Neural cell (in vitro differentiated cells): ENCODE data around the gene AHSG. TPM values are rescaled to one million over a fixed set of nuclear protein-coding genes. Genes with fewer than 3 reads are reported as not detected.
"Not testable (repeated sequence)": the region's sequence is repeated elsewhere in the genome, so short reads cannot be mapped to it uniquely, and the experiment has no call there.

ENCODE experiments used
- H2AFZ ChIP-seq: fragments of 200-600, 300-800 bp; sonication (generic), shearing (Covaris generic); 2 replicates; pipeline ENCODE4 v1.6.0; 2014; ENCODE audit warnings: low read depth, mild to moderate bottlenecking, antibody characterized with exemption, low read length, moderate library complexity
- H3F3A ChIP-seq: fragments of 200-600 bp; shearing (Covaris generic); 2 replicates; pipeline ENCODE4 v1.6.1; 2016; ENCODE audit warnings: mild to moderate bottlenecking, moderate library complexity, mixed read lengths, antibody characterized with exemption, low read length; ENCODE audit not compliant: insufficient read depth, poor library complexity, severe bottlenecking
- H3K27ac ChIP-seq: fragments of 200-600, 300-800 bp; sonication (generic), shearing (Covaris generic); 2 replicates; pipeline ENCODE4 v1.5.1; 2014; ENCODE audit warnings: mild to moderate bottlenecking, low read length, moderate library complexity
- H3K27me3 ChIP-seq: fragments of 300-800, 200-600 bp; sonication (generic), shearing (Covaris generic); 2 replicates; pipeline ENCODE4 v1.6.0; 2014; ENCODE audit warnings: mild to moderate bottlenecking, low read depth, low read length, moderate library complexity; ENCODE audit not compliant: insufficient read depth
- H3K36me3 ChIP-seq: fragments of 300-800, 200-600 bp; sonication (generic), shearing (Covaris generic); 2 replicates; pipeline ENCODE4 v1.5.1; 2014; ENCODE audit warnings: mild to moderate bottlenecking, antibody characterized with exemption, low read length, moderate library complexity; ENCODE audit not compliant: insufficient read depth
- H3K4me2 ChIP-seq: fragments of 300-800, 200-600 bp; sonication (generic), shearing (Covaris generic); 2 replicates; pipeline ENCODE4 v1.6.0; 2014; ENCODE audit warnings: mild to moderate bottlenecking, low read length
- H3K4me3 ChIP-seq: fragments of 300-800, 200-600 bp; sonication (generic), shearing (Covaris generic); 2 replicates; pipeline ENCODE4 v1.5.1; 2014; ENCODE audit warnings: mild to moderate bottlenecking, low read length, moderate library complexity
- H3K79me2 ChIP-seq: fragments of 200-600 bp; shearing (Covaris generic); replicated peaks from 2 replicates; pipeline ENCODE4 v1.6.0; 2014; ENCODE audit warnings: mild to moderate bottlenecking, low read length, moderate library complexity; ENCODE audit not compliant: insufficient read depth
- H3K9ac ChIP-seq: fragments of 300-800, 200-600 bp; sonication (generic), shearing (Covaris generic); 2 replicates; pipeline ENCODE4 v1.6.1; 2016; ENCODE audit warnings: mild to moderate bottlenecking, low read length, mixed read lengths
- H3K9me2 ChIP-seq: fragments of 200-600 bp; shearing (Covaris generic); 2 replicates; pipeline ENCODE4 v1.6.1; 2016; ENCODE audit warnings: mild to moderate bottlenecking, low read length, mixed read lengths; ENCODE audit not compliant: insufficient read depth
- H3K9me3 ChIP-seq: fragments of 200-600, 300-800 bp; sonication (generic), shearing (Covaris generic); 2 replicates; pipeline ENCODE4 v1.6.1; 2016; ENCODE audit warnings: mild to moderate bottlenecking, mixed run types, low read length, moderate library complexity, mixed read lengths
- H4K20me1 ChIP-seq: fragments of 200-600 bp; shearing (Covaris generic); 2 replicates; pipeline ENCODE4 v1.6.1; 2016; ENCODE audit warnings: mild to moderate bottlenecking, mixed run types; ENCODE audit not compliant: insufficient read depth
- EP300 ChIP-seq: fragments of 450-650 bp; conservative IDR thresholded peaks from 2 replicates; pipeline ENCODE4 v1.6.1; 2014; ENCODE audit warnings: antibody characterized with exemption, mild to moderate bottlenecking, moderate library complexity; ENCODE audit not compliant: poor library complexity, severe bottlenecking
- EZH2 ChIP-seq: fragments of 200-600, 300-800 bp; shearing (Covaris generic), sonication (generic); IDR thresholded peaks from 2 replicates; pipeline ENCODE4 v1.6.1; 2014; ENCODE audit warnings: antibody characterized with exemption, low read length, borderline replicate concordance, mild to moderate bottlenecking; ENCODE audit not compliant: insufficient read depth, poor library complexity, severe bottlenecking
- MXI1 ChIP-seq: fragments of 450-650 bp; conservative IDR thresholded peaks from 2 replicates; pipeline ENCODE4 v1.6.1; 2014; ENCODE audit warnings: antibody characterized with exemption, mild to moderate bottlenecking; ENCODE audit not compliant: poor library complexity, severe bottlenecking
- POLR2AphosphoS5 ChIP-seq: IDR thresholded peaks from 2 replicates; pipeline ENCODE4 v1.6.1; 2012
- RAD21 ChIP-seq: fragments of 450-650 bp; conservative IDR thresholded peaks from 2 replicates; pipeline ENCODE4 v1.6.1; 2014; ENCODE audit warnings: antibody characterized with exemption, mild to moderate bottlenecking, moderate library complexity
- SMC3 ChIP-seq: fragments of 450-650 bp; conservative IDR thresholded peaks from 2 replicates; pipeline ENCODE4 v1.6.1; 2014; ENCODE audit warnings: antibody characterized with exemption, mild to moderate bottlenecking, moderate library complexity; ENCODE audit not compliant: poor library complexity
- TAF1 ChIP-seq: IDR thresholded peaks from 2 replicates; pipeline ENCODE4 v1.6.1; 2012; ENCODE audit warnings: low read depth
- polyA plus RNA-seq: library from polyadenylated mRNA; depleted of rRNA; stranded (reverse); fragments of >200 nt; gene quantifications from 2 replicates; pipeline ENCODE4 v1.2.3, GENCODE V29; 2014
- TF ChIP-seq, protein P1 (sequence below): IDR thresholded peaks from 2 replicates; pipeline ENCODE4 v1.6.1; 2012; ENCODE audit warnings: borderline replicate concordance
- TF ChIP-seq, protein P2 (sequence below): fragments of 450-650 bp; IDR thresholded peaks from 2 replicates; pipeline ENCODE4 v1.5.1; 2014; ENCODE audit warnings: antibody characterized with exemption, mild to moderate bottlenecking, moderate library complexity; ENCODE audit not compliant: poor library complexity, severe bottlenecking

AHSG gene
- polyA plus RNA-seq, 1 donor from 2014 or later, result 0.40 TPM

DNA sequence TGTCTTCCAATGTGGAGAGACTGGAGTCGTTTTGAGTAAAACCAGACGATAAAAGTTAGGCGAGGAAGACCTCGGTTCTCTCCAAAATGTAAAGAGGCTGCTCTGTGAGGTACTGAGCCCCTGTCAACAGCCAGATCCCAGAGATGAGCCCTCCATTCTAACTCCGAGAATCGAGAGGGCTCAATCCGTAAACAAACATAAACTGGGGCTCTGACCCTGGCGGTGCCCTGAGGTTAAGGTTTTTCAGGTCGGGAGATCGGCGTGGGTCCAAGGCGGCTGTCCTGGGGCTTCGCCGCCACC is 46.1 kb upstream of the AHSG start:
- Histone ChIP-seq H3K27ac (peak overlapping the region; percentile 66), H3K4me3 (peak overlapping the region; percentile 88), H2AFZ (peak overlapping the region; percentile 84), H4K20me1 (no peaks in the 10 kb centered on the region), H3K9me3 (no peaks in the 10 kb centered on the region), H3K4me2 (peak overlapping the region; percentile 83), H3K27me3 (no peaks in the 10 kb centered on the region), H3K36me3 (no peaks in the 10 kb centered on the region), H3K79me2 (peaks cover 12% of the 10 kb centered on the region), H3K9me2 (no peaks in the 10 kb centered on the region), H3K9ac (peak overlapping the region; percentile 82), H3F3A (no peaks in the 10 kb centered on the region)
- TF ChIP-seq POLR2AphosphoS5, result no peak
- TF ChIP-seq, protein P1, sequence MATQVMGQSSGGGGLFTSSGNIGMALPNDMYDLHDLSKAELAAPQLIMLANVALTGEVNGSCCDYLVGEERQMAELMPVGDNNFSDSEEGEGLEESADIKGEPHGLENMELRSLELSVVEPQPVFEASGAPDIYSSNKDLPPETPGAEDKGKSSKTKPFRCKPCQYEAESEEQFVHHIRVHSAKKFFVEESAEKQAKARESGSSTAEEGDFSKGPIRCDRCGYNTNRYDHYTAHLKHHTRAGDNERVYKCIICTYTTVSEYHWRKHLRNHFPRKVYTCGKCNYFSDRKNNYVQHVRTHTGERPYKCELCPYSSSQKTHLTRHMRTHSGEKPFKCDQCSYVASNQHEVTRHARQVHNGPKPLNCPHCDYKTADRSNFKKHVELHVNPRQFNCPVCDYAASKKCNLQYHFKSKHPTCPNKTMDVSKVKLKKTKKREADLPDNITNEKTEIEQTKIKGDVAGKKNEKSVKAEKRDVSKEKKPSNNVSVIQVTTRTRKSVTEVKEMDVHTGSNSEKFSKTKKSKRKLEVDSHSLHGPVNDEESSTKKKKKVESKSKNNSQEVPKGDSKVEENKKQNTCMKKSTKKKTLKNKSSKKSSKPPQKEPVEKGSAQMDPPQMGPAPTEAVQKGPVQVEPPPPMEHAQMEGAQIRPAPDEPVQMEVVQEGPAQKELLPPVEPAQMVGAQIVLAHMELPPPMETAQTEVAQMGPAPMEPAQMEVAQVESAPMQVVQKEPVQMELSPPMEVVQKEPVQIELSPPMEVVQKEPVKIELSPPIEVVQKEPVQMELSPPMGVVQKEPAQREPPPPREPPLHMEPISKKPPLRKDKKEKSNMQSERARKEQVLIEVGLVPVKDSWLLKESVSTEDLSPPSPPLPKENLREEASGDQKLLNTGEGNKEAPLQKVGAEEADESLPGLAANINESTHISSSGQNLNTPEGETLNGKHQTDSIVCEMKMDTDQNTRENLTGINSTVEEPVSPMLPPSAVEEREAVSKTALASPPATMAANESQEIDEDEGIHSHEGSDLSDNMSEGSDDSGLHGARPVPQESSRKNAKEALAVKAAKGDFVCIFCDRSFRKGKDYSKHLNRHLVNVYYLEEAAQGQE, result no peak
- TF ChIP-seq, protein P2, sequence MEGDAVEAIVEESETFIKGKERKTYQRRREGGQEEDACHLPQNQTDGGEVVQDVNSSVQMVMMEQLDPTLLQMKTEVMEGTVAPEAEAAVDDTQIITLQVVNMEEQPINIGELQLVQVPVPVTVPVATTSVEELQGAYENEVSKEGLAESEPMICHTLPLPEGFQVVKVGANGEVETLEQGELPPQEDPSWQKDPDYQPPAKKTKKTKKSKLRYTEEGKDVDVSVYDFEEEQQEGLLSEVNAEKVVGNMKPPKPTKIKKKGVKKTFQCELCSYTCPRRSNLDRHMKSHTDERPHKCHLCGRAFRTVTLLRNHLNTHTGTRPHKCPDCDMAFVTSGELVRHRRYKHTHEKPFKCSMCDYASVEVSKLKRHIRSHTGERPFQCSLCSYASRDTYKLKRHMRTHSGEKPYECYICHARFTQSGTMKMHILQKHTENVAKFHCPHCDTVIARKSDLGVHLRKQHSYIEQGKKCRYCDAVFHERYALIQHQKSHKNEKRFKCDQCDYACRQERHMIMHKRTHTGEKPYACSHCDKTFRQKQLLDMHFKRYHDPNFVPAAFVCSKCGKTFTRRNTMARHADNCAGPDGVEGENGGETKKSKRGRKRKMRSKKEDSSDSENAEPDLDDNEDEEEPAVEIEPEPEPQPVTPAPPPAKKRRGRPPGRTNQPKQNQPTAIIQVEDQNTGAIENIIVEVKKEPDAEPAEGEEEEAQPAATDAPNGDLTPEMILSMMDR, result no peak
- TF ChIP-seq EZH2, result no peak
- TF ChIP-seq TAF1, result no peak
- no peak for TF ChIP-seq MXI1
- no peak for TF ChIP-seq SMC3
- TF ChIP-seq RAD21, result no peak
- no peak for TF ChIP-seq EP300

DNA sequence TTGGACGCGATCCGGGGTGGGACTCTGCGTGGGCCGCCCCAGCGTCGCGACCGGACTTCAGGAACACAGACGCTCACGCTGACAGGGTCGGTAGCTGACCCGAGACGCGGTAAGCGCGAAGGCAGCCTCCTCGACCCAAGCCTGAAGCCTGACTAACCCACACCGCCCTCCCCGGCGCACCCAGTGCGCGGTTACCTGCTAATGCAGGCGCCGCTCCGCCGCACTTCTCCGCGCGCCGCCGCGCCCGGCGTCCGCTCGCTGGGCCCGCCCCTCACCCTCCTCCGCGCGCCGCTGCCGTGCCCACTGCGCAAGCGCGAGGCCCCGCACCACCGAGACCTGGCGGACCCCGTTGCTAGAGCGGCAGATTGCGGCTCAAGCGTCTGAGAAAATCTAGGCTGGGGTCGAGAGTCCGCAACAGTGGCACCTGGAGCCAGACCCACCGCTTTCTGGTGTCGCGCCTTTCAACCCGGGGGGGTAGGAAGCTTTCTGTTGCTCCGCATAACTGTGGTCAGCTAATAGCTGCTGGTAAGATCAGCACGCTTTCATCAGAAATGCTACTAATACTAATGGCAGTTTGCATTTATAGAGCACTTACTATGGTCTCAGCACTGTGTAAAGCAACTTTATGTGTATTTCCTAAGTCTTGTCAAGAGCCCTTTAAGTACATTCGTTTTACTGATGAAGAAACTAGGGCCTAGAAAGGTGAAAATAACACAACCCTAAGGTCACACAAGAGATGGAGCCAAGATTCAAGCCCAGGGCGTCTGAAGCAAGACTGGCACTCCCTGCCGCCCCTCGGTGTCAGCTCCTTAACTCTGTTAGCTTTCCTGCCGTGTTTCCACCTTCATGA is 45.6 kb upstream of the AHSG start, which contains the start of gene TBCCD1:
TBCCD1 (minus strand) TSS at position 268 of the 850 bp plus-strand sequence. CDS start 3,010 bp downstream, outside the sequence.
- Histone ChIP-seq H3K79me2 (peaks cover 15% of the 10 kb centered on the region), H3K36me3 (no peaks in the 10 kb centered on the region), H3K4me2 (peak within 1 kb of the TSS; percentile 83), H3K4me3 (peak within 1 kb of the TSS; percentile 88), H2AFZ (peak within 1 kb of the TSS; percentile 84), H3K9ac (peak within 1 kb of the TSS; percentile 82), H4K20me1 (no peaks in the 10 kb centered on the region), H3K9me3 (no peaks in the 10 kb centered on the region), H3F3A (no peaks in the 10 kb centered on the region), H3K9me2 (no peaks in the 10 kb centered on the region), H3K27me3 (no peaks in the 10 kb centered on the region), H3K27ac (peak within 1 kb of the TSS; percentile 68)
- TF ChIP-seq SMC3 (peak; percentile 53), EP300 (peak; percentile 54), POLR2AphosphoS5 (peak; percentile 79), EZH2 (no peak), RAD21 (no peak), MXI1 (peak; percentile 79), TAF1 (peak; percentile 95)
- TF ChIP-seq, protein P1, result peak; percentile 79
- TF ChIP-seq, protein P2, result no peak

DNA sequence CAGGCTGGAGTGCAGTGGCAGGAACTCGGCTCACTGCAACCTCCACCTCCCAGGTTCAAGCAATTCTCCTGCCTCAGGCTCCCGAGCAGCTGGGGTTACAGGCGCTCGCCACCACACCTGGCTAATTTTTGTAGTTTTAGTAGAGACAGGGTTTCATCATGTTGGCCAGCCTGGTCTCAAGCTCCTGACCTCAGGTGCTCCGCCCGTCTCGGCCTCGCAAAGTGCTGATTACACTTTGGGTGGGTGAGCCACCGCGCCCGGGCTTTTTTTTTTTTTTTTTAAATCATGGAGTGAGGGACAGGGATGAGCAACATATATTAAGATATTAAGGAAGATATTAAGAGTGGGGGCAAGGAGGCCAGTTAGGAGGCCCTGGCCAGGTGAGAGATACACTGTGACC is 43.5 kb upstream of the AHSG start:
- H3F3A ChIP-seq, H3K9me3 ChIP-seq, H3K36me3 ChIP-seq, H2AFZ ChIP-seq, H3K9me2 ChIP-seq, H4K20me1 ChIP-seq, H3K27me3 ChIP-seq, H3K27ac ChIP-seq: not testable (repeated sequence)
- Histone ChIP-seq H3K9ac (peak overlapping the region; percentile 61), H3K4me2 (peak overlapping the region; percentile 77), H3K4me3 (peak overlapping the region; percentile 81), H3K79me2 (peaks cover 15% of the 10 kb centered on the region)
